Osteoblast (primary cell): ENCODE measurements around the gene SPACA6. TPM values are rescaled to one million over a fixed set of nuclear protein-coding genes. Genes with fewer than 3 reads are reported as not detected.

Experiments
- DNase-seq: peaks from one replicate; pipeline ENCODE4 v3.0.0; 2011; ENCODE audit warnings: low spot score, mixed read lengths; ENCODE audit not compliant: insufficient read length; ENCODE audit errors: missing footprints
- H2AFZ ChIP-seq: 2 replicates; pipeline ENCODE4 v1.6.0; 2011; ENCODE audit warnings: mild to moderate bottlenecking, low read length
- H3K27ac ChIP-seq: 2 replicates; pipeline ENCODE4 v1.5.1; 2011; ENCODE audit warnings: mild to moderate bottlenecking, low read depth, low read length, moderate library complexity
- H3K27me3 ChIP-seq: 2 replicates; pipeline ENCODE4 v1.6.0; 2012; ENCODE audit warnings: mild to moderate bottlenecking, control low read depth, inconsistent platforms, low read length, moderate library complexity; ENCODE audit not compliant: insufficient read depth
- H3K36me3 ChIP-seq: 2 replicates; pipeline ENCODE4 v1.5.1; 2011; ENCODE audit warnings: mild to moderate bottlenecking, low read length, control low read depth, moderate library complexity; ENCODE audit not compliant: insufficient read depth
- H3K4me1 ChIP-seq: 2 replicates; pipeline ENCODE4 v1.5.1; 2011; ENCODE audit warnings: mild to moderate bottlenecking, low read length, control low read depth, moderate library complexity; ENCODE audit not compliant: insufficient read depth
- H3K4me2 ChIP-seq: 2 replicates; pipeline ENCODE4 v1.6.0; 2011; ENCODE audit warnings: mild to moderate bottlenecking, low read length; ENCODE audit not compliant: insufficient read depth
- H3K4me3 ChIP-seq: fragments of 200-600 bp; sonication (generic); 3 replicates; pipeline ENCODE4 v1.5.1; 2012; ENCODE audit warnings: mild to moderate bottlenecking, low read length, inconsistent platforms; ENCODE audit not compliant: insufficient read depth
- H3K79me2 ChIP-seq: 2 replicates; pipeline ENCODE4 v1.6.0; 2012; ENCODE audit warnings: mild to moderate bottlenecking, low read length, control low read depth, inconsistent platforms; ENCODE audit not compliant: insufficient read depth
- H3K9me3 ChIP-seq: 2 replicates; pipeline ENCODE4 v1.5.1; 2011; ENCODE audit warnings: low read depth, low read length, control low read depth
- H4K20me1 ChIP-seq: 2 replicates; pipeline ENCODE4 v1.6.0; 2012; ENCODE audit warnings: mild to moderate bottlenecking, low read length, control low read depth; ENCODE audit not compliant: insufficient read depth
- total RNA-seq: library from RNA; depleted of rRNA; stranded (reverse); fragments of >200 nt; gene quantifications from 2 replicates; pipeline ENCODE4 v1.2.3, GENCODE V29; 2012
- TF ChIP-seq, protein P1 (sequence below): IDR thresholded peaks from 2 replicates; pipeline ENCODE4 v1.5.1; 2011; ENCODE audit warnings: mild to moderate bottlenecking, low read depth, low read length, moderate library complexity; ENCODE audit errors: extremely low read depth

SPACA6 gene
- total RNA-seq, 1 donor = 12.7 TPM

DNA sequence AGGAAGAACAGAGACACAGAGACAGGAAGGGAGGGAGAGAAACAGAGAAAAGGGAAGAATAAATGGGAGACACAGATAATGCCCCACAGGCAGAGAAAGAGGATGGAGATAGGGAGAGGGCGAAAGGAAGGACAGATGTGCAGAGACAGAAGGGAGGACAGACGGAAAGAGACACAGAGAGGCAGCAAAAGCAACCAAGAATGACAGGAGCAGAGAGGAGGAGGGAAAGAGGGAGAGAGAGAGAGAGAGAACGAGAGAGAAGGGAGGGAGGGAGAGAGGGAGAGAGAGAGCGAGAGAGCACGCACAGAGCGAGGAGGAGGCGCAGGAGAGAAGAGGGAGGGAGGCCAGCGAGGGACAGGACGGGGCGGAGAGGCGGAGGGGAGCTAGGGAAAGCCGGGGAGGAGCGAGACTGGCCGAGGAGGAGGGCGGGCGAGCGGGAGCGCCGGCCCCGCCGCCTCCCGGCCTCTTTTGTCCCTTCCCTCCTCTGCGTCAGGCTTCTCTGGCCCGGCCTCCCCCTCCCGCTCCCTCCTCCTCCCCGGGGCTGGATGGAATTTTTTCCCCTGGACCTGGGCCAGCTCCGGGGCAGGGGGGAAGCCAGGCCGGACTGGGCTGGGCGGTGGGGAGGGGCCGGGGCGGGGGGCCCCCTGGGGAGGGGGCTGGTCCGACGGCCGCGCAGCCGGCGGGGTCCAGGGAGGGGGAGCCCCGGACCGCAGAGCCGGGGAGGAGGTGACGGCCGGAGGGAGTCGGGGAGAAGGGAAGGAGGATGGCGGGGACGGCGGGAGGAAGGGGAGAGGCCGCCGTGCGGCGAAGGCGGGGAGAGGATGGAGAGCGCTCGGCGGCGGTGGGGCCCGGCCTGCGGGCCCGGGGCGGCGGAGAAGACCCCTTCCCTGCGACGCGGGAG is 4.2 kb upstream of the SPACA6 start:
- no peaks in the 10 kb centered on the region for H3K9me3 ChIP-seq
- H3K27me3 ChIP-seq = no peaks in the 10 kb centered on the region
- H3K4me1 ChIP-seq = peaks cover 44% of the 10 kb centered on the region
- H3K4me2 ChIP-seq = peak overlapping the region; percentile 89
- peaks cover 10% of the 10 kb centered on the region for H3K36me3 ChIP-seq
- peaks cover 33% of the 10 kb centered on the region for H4K20me1 ChIP-seq
- peak; percentile 96 for DNase-seq
- H3K27ac ChIP-seq = peak overlapping the region; percentile 94
- TF ChIP-seq, protein P1, sequence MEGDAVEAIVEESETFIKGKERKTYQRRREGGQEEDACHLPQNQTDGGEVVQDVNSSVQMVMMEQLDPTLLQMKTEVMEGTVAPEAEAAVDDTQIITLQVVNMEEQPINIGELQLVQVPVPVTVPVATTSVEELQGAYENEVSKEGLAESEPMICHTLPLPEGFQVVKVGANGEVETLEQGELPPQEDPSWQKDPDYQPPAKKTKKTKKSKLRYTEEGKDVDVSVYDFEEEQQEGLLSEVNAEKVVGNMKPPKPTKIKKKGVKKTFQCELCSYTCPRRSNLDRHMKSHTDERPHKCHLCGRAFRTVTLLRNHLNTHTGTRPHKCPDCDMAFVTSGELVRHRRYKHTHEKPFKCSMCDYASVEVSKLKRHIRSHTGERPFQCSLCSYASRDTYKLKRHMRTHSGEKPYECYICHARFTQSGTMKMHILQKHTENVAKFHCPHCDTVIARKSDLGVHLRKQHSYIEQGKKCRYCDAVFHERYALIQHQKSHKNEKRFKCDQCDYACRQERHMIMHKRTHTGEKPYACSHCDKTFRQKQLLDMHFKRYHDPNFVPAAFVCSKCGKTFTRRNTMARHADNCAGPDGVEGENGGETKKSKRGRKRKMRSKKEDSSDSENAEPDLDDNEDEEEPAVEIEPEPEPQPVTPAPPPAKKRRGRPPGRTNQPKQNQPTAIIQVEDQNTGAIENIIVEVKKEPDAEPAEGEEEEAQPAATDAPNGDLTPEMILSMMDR = no peak
- H3K4me3 ChIP-seq = peak overlapping the region; percentile 84
- H2AFZ ChIP-seq = peak overlapping the region; percentile 86
- peaks cover 65% of the 10 kb centered on the region for H3K79me2 ChIP-seq

DNA sequence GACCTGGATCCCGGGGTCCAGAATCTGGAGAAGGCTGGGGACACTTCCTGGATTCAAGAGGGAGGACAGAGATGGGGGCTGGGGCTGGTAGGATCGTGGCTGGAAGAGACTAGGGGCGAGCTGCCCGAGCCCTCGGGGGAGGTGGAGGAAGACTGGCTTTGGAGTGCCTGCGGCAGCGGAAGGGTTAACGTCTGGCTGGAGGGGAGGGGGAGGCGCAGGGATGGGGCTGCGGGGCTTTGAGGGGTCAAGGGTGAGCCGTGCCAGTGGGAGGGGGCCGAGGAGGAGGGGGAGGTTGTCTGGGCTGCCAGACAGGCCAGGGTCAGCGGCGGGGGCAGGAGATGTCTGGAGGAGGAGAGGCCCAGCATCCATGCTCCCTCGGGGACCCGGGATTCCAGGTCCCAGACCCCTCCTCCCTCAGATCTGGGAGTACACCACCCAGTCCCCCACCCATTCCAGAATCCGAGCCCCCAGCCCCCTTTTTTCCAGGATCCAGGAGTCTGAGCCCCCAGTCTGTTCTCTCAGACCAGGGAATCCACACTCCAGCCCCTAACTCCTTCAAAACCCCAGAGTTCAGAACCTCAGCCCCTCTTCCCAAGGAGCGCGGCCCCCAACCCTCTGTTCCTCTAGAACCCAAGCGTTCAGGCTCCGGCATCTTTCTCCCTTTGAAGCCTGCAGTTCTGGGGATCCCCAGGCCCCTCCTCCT is 3.2 kb upstream of the SPACA6 start:
- Histone ChIP-seq H2AFZ (no peak overlapping the region), H3K36me3 (peaks cover 20% of the 10 kb centered on the region), H3K27ac (peak overlapping the region; percentile 94), H3K9me3 (no peaks in the 10 kb centered on the region), H3K4me1 (peaks cover 44% of the 10 kb centered on the region), H4K20me1 (peaks cover 43% of the 10 kb centered on the region), H3K27me3 (no peaks in the 10 kb centered on the region), H3K4me3 (peak overlapping the region; percentile 84), H3K79me2 (peaks cover 75% of the 10 kb centered on the region), H3K4me2 (peak overlapping the region; percentile 95)
- DNase-seq = peak; percentile 84
- TF ChIP-seq, protein P1 = no peak

DNA sequence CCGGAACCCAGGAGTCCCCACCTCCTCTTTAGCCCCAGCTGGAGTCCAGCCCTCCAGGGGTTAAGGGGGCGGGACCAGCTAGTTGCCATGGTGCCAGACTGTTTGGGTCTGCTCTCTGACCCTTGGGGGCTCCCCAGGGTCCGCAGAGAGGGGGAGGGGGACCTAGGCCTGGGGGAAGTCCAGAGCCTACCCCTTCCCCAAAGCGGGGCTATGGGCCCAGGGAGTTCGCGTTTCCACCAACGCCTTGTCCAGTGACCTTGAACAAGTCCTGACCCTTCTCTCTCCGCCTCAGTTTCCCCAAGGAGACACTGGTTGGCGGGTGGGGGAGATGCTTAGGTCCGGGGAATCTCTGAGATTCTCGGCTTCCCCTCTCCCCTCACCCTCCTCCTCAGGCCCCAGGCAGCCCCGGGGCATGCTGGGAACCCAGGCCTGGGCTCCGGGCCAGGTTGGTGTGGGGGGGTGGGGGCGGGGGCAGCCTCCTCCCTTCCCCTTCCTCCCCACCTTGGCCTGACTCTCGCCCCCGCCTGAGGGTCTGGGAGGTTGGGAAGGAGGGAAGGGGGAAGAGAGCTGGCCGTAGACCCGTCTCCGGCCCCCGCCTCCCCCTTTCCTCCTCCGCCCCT is 2.6 kb upstream of the SPACA6 start:
- Histone ChIP-seq H3K4me2 (peak overlapping the region; percentile 95), H3K27ac (peak overlapping the region; percentile 94), H3K79me2 (peaks cover 82% of the 10 kb centered on the region), H3K9me3 (no peaks in the 10 kb centered on the region), H3K27me3 (no peaks in the 10 kb centered on the region), H3K36me3 (peaks cover 27% of the 10 kb centered on the region), H2AFZ (no peak overlapping the region), H3K4me1 (peaks cover 44% of the 10 kb centered on the region), H4K20me1 (peaks cover 48% of the 10 kb centered on the region), H3K4me3 (peak overlapping the region; percentile 84)
- TF ChIP-seq, protein P1 = no peak
- peak; percentile 96 for DNase-seq
